Measurements from ENCODE around the gene LRMDA. TPM values are rescaled to one million over a fixed set of nuclear protein-coding genes. Genes with fewer than 3 reads are reported as not detected.

LRMDA gene
- total RNA-seq, 1 experiment from 2014 or later, result 4.8 TPM

GRCh38 chr10:76073524-76073923 is 642.1 kb downstream of the LRMDA start:
- CTCF ChIA-PET, result no interaction called here
- Histone ChIP-seq H3K9me3 (ENCODE audit: control insufficient read depth in 1 of 2, insufficient read depth in 1 of 2, low read depth in 1 of 2, low read length in 2 of 2) (no peaks in the 10 kb centered on the region), H3K9ac (ENCODE audit: low read length) (no peak overlapping the region), H2AFZ (ENCODE audit: low read depth, low read length, poor library complexity, severe bottlenecking) (no peak overlapping the region), H4K20me1 (ENCODE audit: insufficient read depth) (no peaks in the 10 kb centered on the region), H3K4me2 (ENCODE audit: low read length) (no peak overlapping the region), H3K27ac (ENCODE audit: low read depth, low read length) (no peak overlapping the region), H3K9me2 (ENCODE audit: insufficient read depth) (no peaks in the 10 kb centered on the region), H3K27me3 (ENCODE audit: insufficient read depth, low read length) (no peaks in the 10 kb centered on the region), H3K4me3 (replicated peaks in 1 of 2; ENCODE audit: low read depth in 1 of 2, low read length in 2 of 2) (no peak overlapping the region), H3K36me3 (ENCODE audit: control insufficient read depth in 1 of 2, insufficient read depth in 2 of 2, low read length in 2 of 2) (no peaks in the 10 kb centered on the region), H3K4me1 (ENCODE audit: control insufficient read depth in 1 of 2, insufficient read depth in 2 of 2, low read length in 2 of 2) (peaks cover 0 to 5% of the 10 kb centered on the region in 2 experiments; a peak in 1 of 4 replicates), H3K79me2 (ENCODE audit: insufficient read depth, low read length) (no peaks in the 10 kb centered on the region)
- intact Hi-C loops (cut with micrococcal nuclease), result no loop called here
- TF ChIP-seq ATF3 (IDR thresholded peaks at IDR 0.05) (no peak), SIN3A (IDR thresholded peaks at IDR 0.05; ENCODE audit: low read depth) (no peak), SP1 (IDR thresholded peaks at IDR 0.05; ENCODE audit: low read depth) (no peak), POLR2A (IDR thresholded peaks at IDR 0.05; ENCODE audit: borderline replicate concordance, extremely low read depth, insufficient read depth, insufficient read length) (no peak), CBX3 (IDR thresholded peaks at IDR 0.05; ENCODE audit: low read depth) (no peak), MAX (IDR thresholded peaks at IDR 0.05) (no peak), ZNF274 (IDR thresholded peaks at IDR 0.05; ENCODE audit: low read depth, low read length) (no peak), CTCF (IDR thresholded peaks at IDR 0.05 in 2 of 3, conservative IDR thresholded peaks at IDR 0.05 in 1 of 3; ENCODE audit: borderline replicate concordance in 1 of 3, insufficient read depth in 1 of 3, low read depth in 2 of 3, low read length in 2 of 3) (no peak), JUND (IDR thresholded peaks at IDR 0.05) (no peak), EZH2 (IDR thresholded peaks at IDR 0.05) (no peak), EZH2phosphoT487 (IDR thresholded peaks at IDR 0.05; ENCODE audit: borderline replicate concordance) (no peak), POLR2AphosphoS5 (IDR thresholded peaks at IDR 0.05; ENCODE audit: low read depth, low read length) (no peak)
- TF ChIP-seq, protein P1, sequence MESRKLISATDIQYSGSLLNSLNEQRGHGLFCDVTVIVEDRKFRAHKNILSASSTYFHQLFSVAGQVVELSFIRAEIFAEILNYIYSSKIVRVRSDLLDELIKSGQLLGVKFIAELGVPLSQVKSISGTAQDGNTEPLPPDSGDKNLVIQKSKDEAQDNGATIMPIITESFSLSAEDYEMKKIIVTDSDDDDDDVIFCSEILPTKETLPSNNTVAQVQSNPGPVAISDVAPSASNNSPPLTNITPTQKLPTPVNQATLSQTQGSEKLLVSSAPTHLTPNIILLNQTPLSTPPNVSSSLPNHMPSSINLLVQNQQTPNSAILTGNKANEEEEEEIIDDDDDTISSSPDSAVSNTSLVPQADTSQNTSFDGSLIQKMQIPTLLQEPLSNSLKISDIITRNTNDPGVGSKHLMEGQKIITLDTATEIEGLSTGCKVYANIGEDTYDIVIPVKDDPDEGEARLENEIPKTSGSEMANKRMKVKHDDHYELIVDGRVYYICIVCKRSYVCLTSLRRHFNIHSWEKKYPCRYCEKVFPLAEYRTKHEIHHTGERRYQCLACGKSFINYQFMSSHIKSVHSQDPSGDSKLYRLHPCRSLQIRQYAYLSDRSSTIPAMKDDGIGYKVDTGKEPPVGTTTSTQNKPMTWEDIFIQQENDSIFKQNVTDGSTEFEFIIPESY (IDR thresholded peaks at IDR 0.05; ENCODE audit: extremely low read depth, insufficient replicate concordance, low read length), result no peak
- no peak for DNase-seq (ENCODE audit: low read depth, low spot score)
- BruUV-seq (replicated peaks), result no TSS peak
- POLR2A ChIA-PET, result no interaction called here
- RAD21 ChIA-PET (ENCODE audit: low non-redundant PET in 1 of 2, low total read pairs in 2 of 2, uncharacterized antibody in 2 of 2, unreplicated experiment in 2 of 2), result no interaction called here
- no peak for ATAC-seq

Measured in HCT116 (cell line).